ENCODE results near the gene RLF. TPM values are rescaled to one million over a fixed set of nuclear protein-coding genes. Genes with fewer than 3 reads are reported as not detected.
"Not testable (repeated sequence)": the region's sequence is repeated elsewhere in the genome, so short reads cannot be mapped to it uniquely, and the experiment has no call there.

RLF gene
- total RNA-seq, 4 donors from 2014 or later: 12.3 to 15.9 (median 15.0) TPM

- Histone ChIP-seq H3K4me1 (no peaks in the 10 kb centered on the region), H3K4me3 (no peak overlapping the region), H3K27me3 (no peaks in the 10 kb centered on the region), H3K27ac (no peak overlapping the region), H3K36me3 (peaks cover 0 to 22% of the 10 kb centered on the region in 2 donors), H3K9me3 (no peaks in the 10 kb centered on the region)
- in situ Hi-C loops (cut with MboI; ENCODE audit: low sequenced_read_pairs in 4 of 4) (no loop called here), intact Hi-C loops (cut with DNase I; ENCODE audit: low total_unique reads) (no loop called here)
- TF ChIP-seq CTCF (IDR thresholded peaks at IDR 0.05 in 4 of 5, conservative IDR thresholded peaks at IDR 0.05 in 1 of 5) (no peak), POLR2A (IDR thresholded peaks at IDR 0.05) (no peak)
- DNase-seq: no peak
- ATAC-seq: no peak
These were observed 43.7 kb downstream of the RLF start for GRCh38 chr1:40204856-40205255.

GRCh38 chr1:40210511-40211204 is 49.5 kb downstream of the RLF start:
- ATAC-seq: no peak
- intact Hi-C loops (cut with DNase I; ENCODE audit: low total_unique reads): loop anchor here (5.0 kb wide), 1 partner anchor 33 kb away; no protein-coding TSS in a partner anchor
- TF ChIP-seq CTCF (IDR thresholded peaks at IDR 0.05 in 4 of 5, conservative IDR thresholded peaks at IDR 0.05 in 1 of 5) (no peak), POLR2A (IDR thresholded peaks at IDR 0.05) (no peak)

GRCh38 chr1:40218333-40218732 is 57.1 kb downstream of the RLF start:
- no peak for ATAC-seq
- no peaks in the 10 kb centered on the region for H3K36me3 ChIP-seq
- intact Hi-C loops (cut with DNase I; ENCODE audit: low total_unique reads): no loop called here

More at GRCh38 chr1:40210511-40211204, 49.5 kb downstream of the RLF start:
- no peak overlapping the region for H3K27ac ChIP-seq
- no peaks in the 10 kb centered on the region for H3K4me1 ChIP-seq
- no peaks in the 10 kb centered on the region for H3K9me3 ChIP-seq
- no peak for DNase-seq
- H3K27me3 ChIP-seq: no peaks in the 10 kb centered on the region
- H3K4me3 ChIP-seq: no peak overlapping the region
- peaks cover 0 to 9% of the 10 kb centered on the region in 2 donors for H3K36me3 ChIP-seq
- in situ Hi-C loops (cut with MboI; ENCODE audit: low sequenced_read_pairs in 4 of 4): no loop called here

GRCh38 chr1:40221471-40221905 is 60.3 kb downstream of the RLF start:
- ATAC-seq; intact Hi-C loops (cut with DNase I; ENCODE audit: low total_unique reads); in situ Hi-C loops (cut with MboI; ENCODE audit: low sequenced_read_pairs in 4 of 4); H3K36me3 ChIP-seq; DNase-seq; H3K27ac ChIP-seq; H3K9me3 ChIP-seq; H3K4me3 ChIP-seq; H3K4me1 ChIP-seq; H3K27me3 ChIP-seq: not testable (repeated sequence)

More at GRCh38 chr1:40218333-40218732, 57.1 kb downstream of the RLF start:
- no peak overlapping the region for H3K4me3 ChIP-seq
- H3K9me3 ChIP-seq: no peaks in the 10 kb centered on the region
- in situ Hi-C loops (cut with MboI; ENCODE audit: low sequenced_read_pairs in 4 of 4): no loop called here
- no peak overlapping the region for H3K27ac ChIP-seq
- DNase-seq: no peak
- no peak for TF ChIP-seq CTCF (IDR thresholded peaks at IDR 0.05 in 4 of 5, conservative IDR thresholded peaks at IDR 0.05 in 1 of 5)
- TF ChIP-seq POLR2A (IDR thresholded peaks at IDR 0.05): no peak
- H3K4me1 ChIP-seq: peaks cover 0 to 9% of the 10 kb centered on the region in 2 donors
- no peaks in the 10 kb centered on the region for H3K27me3 ChIP-seq

GRCh38 chr1:40221977-40222772 is 61.0 kb downstream of the RLF start:
- Histone ChIP-seq H3K4me1 (peaks cover 0 to 9% of the 10 kb centered on the region in 2 donors), H3K27me3 (no peaks in the 10 kb centered on the region), H3K9me3 (no peaks in the 10 kb centered on the region), H3K4me3 (no peak overlapping the region), H3K36me3 (peaks cover 0 to 2% of the 10 kb centered on the region in 2 donors), H3K27ac (no peak overlapping the region)
- DNase-seq (no peak), ATAC-seq (no peak)
- intact Hi-C loops (cut with DNase I; ENCODE audit: low total_unique reads) (no loop called here), in situ Hi-C loops (cut with MboI; ENCODE audit: low sequenced_read_pairs in 4 of 4) (no loop called here)
- TF ChIP-seq POLR2A (IDR thresholded peaks at IDR 0.05) (no peak), CTCF (IDR thresholded peaks at IDR 0.05 in 4 of 5, conservative IDR thresholded peaks at IDR 0.05 in 1 of 5) (no peak)
